ENCODE measurements around the gene SGTA. TPM values are rescaled to one million over a fixed set of nuclear protein-coding genes. Genes with fewer than 3 reads are reported as not detected.
"Not testable (repeated sequence)": the region's sequence is repeated elsewhere in the genome, so short reads cannot be mapped to it uniquely, and the experiment has no call there.

SGTA gene
- total RNA-seq, 2 donors from 2014 or later, result 73.9 to 81.5 TPM

DNA sequence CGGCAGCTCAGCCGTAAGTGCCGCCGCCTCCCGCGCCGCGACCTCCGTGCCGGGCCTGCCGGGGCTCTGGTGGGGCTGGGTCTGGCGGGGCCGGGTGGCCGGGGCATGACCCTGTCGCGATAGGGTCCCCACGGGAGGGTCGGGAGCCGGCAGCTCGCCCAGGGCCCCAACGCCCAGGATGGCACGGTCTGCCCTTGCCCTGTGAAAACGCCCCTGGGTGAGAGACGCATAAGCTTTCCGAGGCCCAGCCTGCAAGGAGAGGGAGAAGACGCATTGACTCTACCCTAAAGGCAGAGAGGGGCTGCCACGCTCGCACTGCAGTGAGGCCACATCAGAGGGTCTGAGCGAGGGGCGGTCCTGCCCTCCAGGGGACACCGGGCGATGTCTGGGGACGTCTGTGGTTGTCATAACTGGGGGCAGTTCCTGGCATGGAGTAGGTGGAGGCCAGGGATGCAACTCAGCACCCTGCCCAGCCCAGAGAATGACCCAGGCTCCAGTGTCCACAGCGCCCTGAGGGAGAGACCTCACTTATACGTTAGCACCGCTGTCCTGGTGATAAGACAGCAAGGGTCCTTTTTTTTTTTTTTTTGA lies 37.1 kb upstream of the SGTA start:
- DNase-seq, result peak; percentile 77
- TF ChIP-seq, protein P1, sequence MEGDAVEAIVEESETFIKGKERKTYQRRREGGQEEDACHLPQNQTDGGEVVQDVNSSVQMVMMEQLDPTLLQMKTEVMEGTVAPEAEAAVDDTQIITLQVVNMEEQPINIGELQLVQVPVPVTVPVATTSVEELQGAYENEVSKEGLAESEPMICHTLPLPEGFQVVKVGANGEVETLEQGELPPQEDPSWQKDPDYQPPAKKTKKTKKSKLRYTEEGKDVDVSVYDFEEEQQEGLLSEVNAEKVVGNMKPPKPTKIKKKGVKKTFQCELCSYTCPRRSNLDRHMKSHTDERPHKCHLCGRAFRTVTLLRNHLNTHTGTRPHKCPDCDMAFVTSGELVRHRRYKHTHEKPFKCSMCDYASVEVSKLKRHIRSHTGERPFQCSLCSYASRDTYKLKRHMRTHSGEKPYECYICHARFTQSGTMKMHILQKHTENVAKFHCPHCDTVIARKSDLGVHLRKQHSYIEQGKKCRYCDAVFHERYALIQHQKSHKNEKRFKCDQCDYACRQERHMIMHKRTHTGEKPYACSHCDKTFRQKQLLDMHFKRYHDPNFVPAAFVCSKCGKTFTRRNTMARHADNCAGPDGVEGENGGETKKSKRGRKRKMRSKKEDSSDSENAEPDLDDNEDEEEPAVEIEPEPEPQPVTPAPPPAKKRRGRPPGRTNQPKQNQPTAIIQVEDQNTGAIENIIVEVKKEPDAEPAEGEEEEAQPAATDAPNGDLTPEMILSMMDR (conservative IDR thresholded peaks at IDR 0.05), result no peak
- Mint-ChIP-seq H3K9me3 (no peaks in the 10 kb centered on the region), H3K27ac (peak overlapping the region; percentile 93), H3K4me3 (peak overlapping the region; percentile 79), H3K4me1 (no peaks in the 10 kb centered on the region), H3K36me3 (ENCODE audit: low read depth) (peaks cover 20% of the 10 kb centered on the region), H3K27me3 (ENCODE audit: insufficient read depth) (no peaks in the 10 kb centered on the region)
- Histone ChIP-seq H3K36me3 (ENCODE audit: control insufficient read depth, insufficient read depth, low read length) (no peaks in the 10 kb centered on the region), H3K4me3 (ENCODE audit: low read length) (peak overlapping the region; percentile 88), H3K4me1 (ENCODE audit: control insufficient read depth, insufficient read depth, low read length) (no peaks in the 10 kb centered on the region), H3K9ac (ENCODE audit: extremely low read depth, low read length, poor library complexity, severe bottlenecking) (peak overlapping the region; percentile 57), H3K27ac (ENCODE audit: low read depth, low read length) (no peak overlapping the region), H3K27me3 (ENCODE audit: control insufficient read depth, insufficient read depth, low read length, poor library complexity, severe bottlenecking) (no peaks in the 10 kb centered on the region), H3K9me3 (ENCODE audit: control insufficient read depth, low read length) (no peaks in the 10 kb centered on the region)
- WGBS, 2 experiments (ENCODE audit: insufficient coverage in 1 of 2, insufficient read length in 1 of 2), result 0 to 4% methylated on average over 11 to 36 of the region's 36 CpGs

- WGBS, 2 experiments (ENCODE audit: insufficient coverage in 1 of 2, insufficient read length in 1 of 2), result 0 to 1% methylated on average over 5 to 63 of the region's 64 CpGs
- H3K4me1 Mint-ChIP-seq, result no peaks in the 10 kb centered on the region
- Histone ChIP-seq H3K9ac (ENCODE audit: extremely low read depth, low read length, poor library complexity, severe bottlenecking) (peak within 1 kb of the TSS; percentile 57), H3K4me1 (ENCODE audit: control insufficient read depth, insufficient read depth, low read length) (no peaks in the 10 kb centered on the region), H3K9me3 (ENCODE audit: control insufficient read depth, low read length) (no peaks in the 10 kb centered on the region), H3K27ac (ENCODE audit: low read depth, low read length) (no peak within 1 kb of the TSS), H3K36me3 (ENCODE audit: control insufficient read depth, insufficient read depth, low read length) (peaks cover under 1% of the 10 kb centered on the region), H3K4me3 (ENCODE audit: low read length) (peak within 1 kb of the TSS; percentile 88), H3K27me3 (ENCODE audit: control insufficient read depth, insufficient read depth, low read length, poor library complexity, severe bottlenecking) (no peaks in the 10 kb centered on the region)
- H3K27ac Mint-ChIP-seq, result peak within 1 kb of the TSS; percentile 93
- TF ChIP-seq, protein P1 (conservative IDR thresholded peaks at IDR 0.05), result peak; percentile 91
- DNase-seq, result peak; percentile 99
- H3K4me3 Mint-ChIP-seq, result peak within 1 kb of the TSS; percentile 79
- H3K9me3 Mint-ChIP-seq, result no peaks in the 10 kb centered on the region
- H3K36me3 Mint-ChIP-seq (ENCODE audit: low read depth), result peaks cover 16% of the 10 kb centered on the region
- H3K27me3 Mint-ChIP-seq (ENCODE audit: insufficient read depth), result no peaks in the 10 kb centered on the region
These were observed 36.6 kb upstream of the SGTA start, which contains the start of gene ZNF554 for GRCh38 chr19:2819540-2820111. Gene ZNF554, plus strand, starts transcription at chr19:2819868. Its CDS starts 204 bp downstream, at chr19:2820072.

DNA sequence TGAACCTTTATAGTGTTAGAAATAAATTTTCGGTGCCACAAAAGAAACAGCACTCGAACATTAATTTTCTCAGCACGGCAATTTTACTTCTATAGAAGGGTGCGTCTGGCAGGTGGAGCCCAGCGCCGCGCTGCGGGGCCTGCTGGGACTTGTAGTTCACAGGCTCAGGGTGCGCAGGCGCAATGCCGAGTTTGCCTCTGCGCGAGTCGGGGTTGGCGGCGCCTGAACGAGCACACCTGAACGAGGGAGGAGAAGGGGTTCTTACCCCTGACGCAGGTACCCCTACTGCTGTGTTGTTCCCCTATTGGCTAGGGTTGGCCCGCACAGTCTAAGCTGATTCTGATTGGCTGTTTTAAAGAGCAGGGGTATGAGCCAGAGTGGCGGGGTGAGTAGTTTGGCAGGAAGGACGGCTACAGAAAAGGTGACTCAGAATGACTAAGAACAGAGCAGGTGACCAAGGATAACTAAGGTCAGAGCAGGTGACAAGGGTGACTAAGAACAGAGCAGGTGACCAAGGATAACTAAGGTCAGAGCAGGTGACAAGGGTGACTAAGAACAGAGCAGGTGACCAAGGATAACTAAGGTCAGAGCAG lies 34.3 kb upstream of the SGTA start:
- H3K27me3 Mint-ChIP-seq (ENCODE audit: insufficient read depth); H3K36me3 ChIP-seq (ENCODE audit: control insufficient read depth, insufficient read depth, low read length); H3K4me3 Mint-ChIP-seq; H3K9me3 Mint-ChIP-seq; H3K27ac Mint-ChIP-seq; H3K27me3 ChIP-seq (ENCODE audit: control insufficient read depth, insufficient read depth, low read length, poor library complexity, severe bottlenecking); H3K4me1 ChIP-seq (ENCODE audit: control insufficient read depth, insufficient read depth, low read length); H3K4me3 ChIP-seq (ENCODE audit: low read length); H3K36me3 Mint-ChIP-seq (ENCODE audit: low read depth); H3K4me1 Mint-ChIP-seq; H3K9ac ChIP-seq (ENCODE audit: extremely low read depth, low read length, poor library complexity, severe bottlenecking); H3K27ac ChIP-seq (ENCODE audit: low read depth, low read length); H3K9me3 ChIP-seq (ENCODE audit: control insufficient read depth, low read length): not testable (repeated sequence)
- DNase-seq, result peak; percentile 93
- 91 to 94% methylated on average over 17 to 21 of the region's 22 CpGs for WGBS, 2 experiments (ENCODE audit: insufficient coverage in 1 of 2, insufficient read length in 1 of 2)
